ENCODE data around the gene CCNB3.

GRCh38 chrX:50169717-50170116, 34.8 kb upstream of the CCNB3 start:
- TF ChIP-seq POLR2A (IDR thresholded peaks at IDR 0.05) (no peak), CTCF (IDR thresholded peaks at IDR 0.05) (no peak), POLR2AphosphoS5 (IDR thresholded peaks at IDR 0.05) (no peak)

Data from breast epithelium (tissue), 3 donors.